MM.1S (cell line): Measurements from ENCODE around the gene OR10C1.

ENCODE experiments used
- DNase-seq: peaks from one replicate; pipeline ENCODE4 v3.0.0-alpha.2; 2015
- H2AFZ ChIP-seq: fragments of 300-600 bp; sonication (generic); 2 replicates; pipeline ENCODE4 v1.6.0; 2016; ENCODE audit warnings: antibody characterized with exemption, low read length
- H3F3A ChIP-seq: fragments of 300-600 bp; sonication (generic); 2 replicates; pipeline ENCODE4 v1.6.1; 2016; ENCODE audit warnings: mild to moderate bottlenecking, antibody characterized with exemption, low read length, moderate library complexity, mixed read lengths; ENCODE audit not compliant: insufficient read depth
- H3K27ac ChIP-seq: fragments of 300-600 bp; sonication (generic); 2 replicates; pipeline ENCODE4 v1.5.1; 2016; ENCODE audit warnings: mild to moderate bottlenecking, low read length
- H3K27me3 ChIP-seq: fragments of 300-600 bp; sonication (generic); replicated peaks from 2 replicates; pipeline ENCODE4 v1.6.0; 2016; ENCODE audit warnings: low read length; ENCODE audit not compliant: insufficient read depth
- H3K36me3 ChIP-seq: fragments of 300-600 bp; sonication (generic); replicated peaks from 2 replicates; pipeline ENCODE4 v1.6.1; 2016; ENCODE audit warnings: mild to moderate bottlenecking, low read length, mixed read lengths; ENCODE audit not compliant: insufficient read depth
- H3K4me1 ChIP-seq: fragments of 300-600 bp; sonication (generic); 2 replicates; pipeline ENCODE4 v1.6.1; 2016; ENCODE audit warnings: low read length, mixed read lengths
- H3K4me2 ChIP-seq: fragments of 300-600 bp; sonication (generic); 2 replicates; pipeline ENCODE4 v1.6.0; 2016; ENCODE audit warnings: low read depth, low read length
- H3K4me3 ChIP-seq: fragments of 300-600 bp; sonication (generic); 2 replicates; pipeline ENCODE4 v1.5.1; 2016; ENCODE audit warnings: low read length, mixed read lengths
- H3K79me2 ChIP-seq: fragments of 300-600 bp; sonication (generic); 2 replicates; pipeline ENCODE4 v1.6.1; 2016; ENCODE audit warnings: mixed run types, low read length, mixed read lengths
- H3K9ac ChIP-seq: fragments of 300-600 bp; sonication (generic); 2 replicates; pipeline ENCODE4 v1.6.1; 2016; ENCODE audit warnings: low read length, mixed read lengths
- H3K9me2 ChIP-seq: fragments of 300-600 bp; sonication (generic); replicated peaks from 2 replicates; pipeline ENCODE4 v1.6.1; 2016; ENCODE audit warnings: mild to moderate bottlenecking, low read length, mixed read lengths; ENCODE audit not compliant: insufficient read depth
- H3K9me3 ChIP-seq: fragments of 300-600 bp; sonication (generic); replicated peaks from 2 replicates; pipeline ENCODE4 v1.6.1; 2016; ENCODE audit warnings: mild to moderate bottlenecking, low read length, mixed read lengths; ENCODE audit not compliant: insufficient read depth
- H4K20me1 ChIP-seq: fragments of 300-600 bp; sonication (generic); 2 replicates; pipeline ENCODE4 v1.6.1; 2016; ENCODE audit warnings: mild to moderate bottlenecking, low read length, moderate library complexity, mixed read lengths; ENCODE audit not compliant: insufficient read depth
- CTCF ChIP-seq: fragments of 300-600 bp; sonication (generic); IDR thresholded peaks from 2 replicates; pipeline ENCODE4 v1.5.1; 2016; ENCODE audit warnings: antibody characterized with exemption, low read length, mixed read lengths
- EZH2 ChIP-seq: fragments of 300-600 bp; sonication (generic); optimal IDR thresholded peaks from 2 replicates; pipeline ENCODE3; 2017; ENCODE audit warnings: low read depth, mild to moderate bottlenecking, antibody characterized with exemption, low read length, mixed read lengths
- EZH2phosphoT487 ChIP-seq: fragments of 300-600 bp; sonication (generic); IDR thresholded peaks from 2 replicates; pipeline ENCODE4 v1.6.1; 2018; ENCODE audit warnings: antibody characterized with exemption, low read length

OR10C1 gene

GRCh38 chr6:29465801-29466200 is 26.7 kb downstream of the OR10C1 start:
- no peaks in the 10 kb centered on the region for H3K9me2 ChIP-seq
- H3K27me3 ChIP-seq, result no peaks in the 10 kb centered on the region
- no peak overlapping the region for H3K27ac ChIP-seq
- H3K4me1 ChIP-seq, result no peaks in the 10 kb centered on the region
- H2AFZ ChIP-seq, result no peak overlapping the region
- no peaks in the 10 kb centered on the region for H3K36me3 ChIP-seq
- DNase-seq, result no peak
- H3K9ac ChIP-seq, result no peak overlapping the region
- TF ChIP-seq EZH2phosphoT487, result no peak
- TF ChIP-seq EZH2, result no peak
- no peak for TF ChIP-seq CTCF
- no peaks in the 10 kb centered on the region for H3F3A ChIP-seq
- H3K4me2 ChIP-seq, result no peak overlapping the region
- no peak overlapping the region for H3K4me3 ChIP-seq
- no peaks in the 10 kb centered on the region for H4K20me1 ChIP-seq
- no peaks in the 10 kb centered on the region for H3K9me3 ChIP-seq
- no peaks in the 10 kb centered on the region for H3K79me2 ChIP-seq

GRCh38 chr6:29466241-29466640 is 27.1 kb downstream of the OR10C1 start:
- Histone ChIP-seq H3K27me3 (no peaks in the 10 kb centered on the region), H3K9ac (no peak overlapping the region), H3K4me1 (no peaks in the 10 kb centered on the region), H3K9me3 (no peaks in the 10 kb centered on the region), H2AFZ (no peak overlapping the region), H3K79me2 (no peaks in the 10 kb centered on the region), H3K4me3 (no peak overlapping the region), H3K9me2 (no peaks in the 10 kb centered on the region), H3K27ac (no peak overlapping the region), H3K4me2 (no peak overlapping the region), H3F3A (no peaks in the 10 kb centered on the region), H3K36me3 (no peaks in the 10 kb centered on the region), H4K20me1 (no peaks in the 10 kb centered on the region)
- DNase-seq, result no peak
- no peak for TF ChIP-seq CTCF

GRCh38 chr6:29474996-29475395 is 35.9 kb downstream of the OR10C1 start:
- Histone ChIP-seq H3K9ac (no peak overlapping the region), H3K4me3 (no peak overlapping the region), H3K4me2 (no peak overlapping the region), H2AFZ (no peak overlapping the region), H3K79me2 (no peaks in the 10 kb centered on the region), H3F3A (no peaks in the 10 kb centered on the region), H3K9me2 (no peaks in the 10 kb centered on the region), H3K27ac (no peak overlapping the region), H3K9me3 (no peaks in the 10 kb centered on the region), H4K20me1 (no peaks in the 10 kb centered on the region), H3K4me1 (no peaks in the 10 kb centered on the region), H3K36me3 (no peaks in the 10 kb centered on the region), H3K27me3 (no peaks in the 10 kb centered on the region)
- no peak for TF ChIP-seq CTCF
- TF ChIP-seq EZH2phosphoT487, result no peak
- no peak for TF ChIP-seq EZH2
- no peak for DNase-seq
